ENCODE results near the gene SCN3A.

SCN3A gene

DNA sequence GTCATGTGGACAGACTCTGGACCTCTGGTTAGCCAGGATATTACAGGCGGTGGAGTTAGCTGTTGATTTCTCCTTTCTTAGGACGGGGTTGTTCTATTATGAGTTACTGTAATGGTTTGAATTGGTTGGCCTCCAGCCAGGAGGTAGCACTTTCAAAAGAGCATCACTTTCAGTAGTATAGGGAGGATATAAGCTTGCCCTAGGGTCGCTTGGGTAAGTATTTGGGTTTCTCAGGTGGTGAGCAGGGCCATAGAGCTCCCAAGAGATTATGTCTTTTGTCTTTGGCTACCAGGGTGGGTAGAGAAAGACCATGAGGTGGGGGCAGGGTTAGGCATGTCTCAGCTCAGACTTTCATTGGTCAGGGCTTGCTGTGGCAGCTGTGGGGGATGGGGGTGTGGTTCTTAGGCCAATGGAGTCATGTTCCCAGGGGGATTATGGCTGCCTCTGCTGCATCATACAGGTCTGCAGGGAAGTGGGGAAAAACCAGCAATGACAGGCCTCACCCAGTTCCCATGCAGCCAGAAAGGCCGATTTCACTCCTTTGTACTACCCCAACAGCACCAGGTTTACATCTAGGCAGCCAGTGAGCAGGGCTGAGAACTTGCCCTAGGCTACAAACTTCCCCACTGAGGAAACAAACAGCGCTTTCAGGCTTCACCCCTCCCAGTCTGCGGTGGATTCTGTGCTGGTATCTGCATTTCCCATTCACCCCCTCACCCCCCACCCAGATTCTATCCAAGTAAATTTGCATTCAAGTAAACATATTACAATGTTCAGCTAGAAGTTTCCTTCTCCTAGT is 159.1 kb downstream of the SCN3A start:
- DNase-seq: no peak

All from NCI-H69 (cell line).